Measurements from ENCODE around the gene HOXA7.

HOXA7 gene

DNA sequence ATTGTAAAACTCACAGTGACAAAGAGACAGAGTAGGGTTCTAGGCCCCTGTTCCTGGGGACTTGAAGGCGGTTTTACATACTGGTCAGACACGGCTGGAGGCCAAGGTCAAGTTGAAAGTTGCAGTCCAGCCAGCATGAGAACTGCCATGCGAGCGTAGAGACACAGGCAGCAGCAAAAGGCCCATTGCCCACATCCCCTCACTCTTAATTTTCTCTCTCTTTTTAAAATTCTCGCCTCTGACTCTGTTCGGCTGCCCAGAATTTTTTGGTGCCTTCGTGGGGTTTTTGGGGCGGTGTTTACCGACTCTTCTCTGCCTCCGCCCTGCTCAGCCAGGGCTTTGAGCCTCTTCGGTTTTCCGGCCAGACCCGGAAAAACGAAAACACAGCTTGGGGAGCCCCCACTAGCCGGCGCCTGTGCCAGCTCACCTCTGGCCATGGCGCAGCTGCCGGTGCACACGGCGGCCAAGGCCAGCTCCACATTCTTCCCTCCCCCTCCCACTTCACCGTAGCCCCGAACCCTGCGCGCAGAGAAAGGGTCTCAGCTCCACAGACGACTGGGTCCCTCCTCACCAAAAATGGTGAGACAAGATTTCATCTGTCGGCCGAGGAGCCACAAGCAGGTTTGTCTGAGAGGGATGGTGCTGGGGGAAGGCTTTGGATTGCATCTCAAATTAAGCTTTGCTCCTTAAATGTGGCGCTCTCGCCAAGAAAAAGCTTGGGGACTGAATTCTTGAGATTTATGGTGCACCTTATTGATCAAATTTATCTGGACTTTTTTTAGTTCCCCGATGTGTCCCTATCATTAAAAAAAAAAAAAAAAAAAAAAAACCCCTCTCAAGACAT is 45.8 kb upstream of the HOXA7 start:
- in situ Hi-C loops (cut with MboI; ENCODE audit: low sequenced_read_pairs, unreplicated experiment), result loop anchor here (10.0 to 25.0 kb wide), 2 partner anchors 383 to 585 kb away; no protein-coding TSS in a partner anchor

DNA sequence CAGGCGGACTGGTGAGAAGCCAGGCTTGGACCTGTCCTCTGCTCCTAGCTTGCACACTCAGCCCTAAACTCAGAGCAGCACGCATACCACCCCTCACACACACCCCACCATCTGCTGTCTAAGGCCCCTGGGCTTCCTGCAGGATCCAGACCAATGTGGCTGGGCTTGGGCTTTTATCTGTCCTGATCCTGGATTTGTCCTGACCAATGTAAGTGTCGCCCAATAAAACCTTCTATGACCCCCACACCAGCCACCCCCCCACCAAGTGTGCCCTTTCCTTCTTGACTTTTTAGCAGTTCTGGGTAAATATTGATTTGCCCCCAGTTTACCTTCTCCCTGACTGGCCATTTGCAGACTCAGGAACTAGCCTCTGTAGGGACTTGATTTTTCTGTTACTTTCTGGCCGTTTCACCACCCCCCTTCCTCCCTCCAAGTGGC is 45.1 kb upstream of the HOXA7 start:
- TF ChIP-seq, protein P1, sequence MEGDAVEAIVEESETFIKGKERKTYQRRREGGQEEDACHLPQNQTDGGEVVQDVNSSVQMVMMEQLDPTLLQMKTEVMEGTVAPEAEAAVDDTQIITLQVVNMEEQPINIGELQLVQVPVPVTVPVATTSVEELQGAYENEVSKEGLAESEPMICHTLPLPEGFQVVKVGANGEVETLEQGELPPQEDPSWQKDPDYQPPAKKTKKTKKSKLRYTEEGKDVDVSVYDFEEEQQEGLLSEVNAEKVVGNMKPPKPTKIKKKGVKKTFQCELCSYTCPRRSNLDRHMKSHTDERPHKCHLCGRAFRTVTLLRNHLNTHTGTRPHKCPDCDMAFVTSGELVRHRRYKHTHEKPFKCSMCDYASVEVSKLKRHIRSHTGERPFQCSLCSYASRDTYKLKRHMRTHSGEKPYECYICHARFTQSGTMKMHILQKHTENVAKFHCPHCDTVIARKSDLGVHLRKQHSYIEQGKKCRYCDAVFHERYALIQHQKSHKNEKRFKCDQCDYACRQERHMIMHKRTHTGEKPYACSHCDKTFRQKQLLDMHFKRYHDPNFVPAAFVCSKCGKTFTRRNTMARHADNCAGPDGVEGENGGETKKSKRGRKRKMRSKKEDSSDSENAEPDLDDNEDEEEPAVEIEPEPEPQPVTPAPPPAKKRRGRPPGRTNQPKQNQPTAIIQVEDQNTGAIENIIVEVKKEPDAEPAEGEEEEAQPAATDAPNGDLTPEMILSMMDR (IDR thresholded peaks at IDR 0.05; ENCODE audit: borderline replicate concordance, control extremely low read depth, extremely low read depth, insufficient read depth, missing control alignments), result no peak
- in situ Hi-C loops (cut with MboI; ENCODE audit: low sequenced_read_pairs, unreplicated experiment), result loop anchor here (10.0 to 25.0 kb wide), 2 partner anchors 383 to 586 kb away; no protein-coding TSS in a partner anchor
- DNase-seq (ENCODE audit: low spot score), result no peak

More for the DNA sequence above, 45.8 kb upstream of the HOXA7 start:
- DNase-seq (ENCODE audit: low spot score), result no peak
- TF ChIP-seq, protein P1 (IDR thresholded peaks at IDR 0.05; ENCODE audit: borderline replicate concordance, control extremely low read depth, extremely low read depth, insufficient read depth, missing control alignments), result no peak

DNA sequence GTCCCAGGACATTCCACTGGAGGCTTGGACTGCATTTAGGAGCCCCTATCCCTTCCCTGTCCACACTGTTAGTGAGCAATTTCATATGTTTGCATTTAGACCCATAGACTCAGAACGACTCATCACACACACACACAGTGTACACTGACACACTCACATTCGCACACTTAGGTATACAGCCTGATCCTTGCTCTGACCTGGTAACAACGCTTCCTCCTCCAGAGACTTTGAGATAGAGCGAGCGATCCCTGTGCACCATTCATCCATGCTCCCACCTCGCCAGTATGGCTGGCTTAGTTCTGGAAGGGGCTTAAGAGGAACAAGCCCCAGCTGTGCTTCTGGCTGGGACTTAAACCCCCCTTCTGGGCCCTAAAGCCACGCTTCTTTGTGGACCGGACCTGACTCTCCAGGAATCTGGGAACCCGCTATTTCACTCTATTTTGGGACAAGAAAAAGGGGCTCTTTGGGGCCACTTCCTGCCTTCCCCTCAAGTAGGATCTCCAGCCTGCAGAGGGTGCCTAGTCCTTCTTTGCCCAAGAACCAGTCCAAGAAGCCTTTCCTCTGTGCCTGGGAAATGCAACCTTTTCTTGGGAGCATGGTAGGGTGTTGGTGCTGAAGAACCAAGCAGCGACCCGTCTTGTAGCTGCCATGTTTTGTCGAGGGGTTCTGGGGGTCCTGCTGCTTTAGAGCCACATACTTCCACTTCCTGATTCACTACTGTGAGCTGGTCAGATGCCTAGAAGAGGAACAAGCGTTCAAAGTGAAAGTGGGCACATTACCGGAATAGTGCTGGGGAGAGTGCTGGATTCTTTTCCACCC is 44.5 kb upstream of the HOXA7 start:
- TF ChIP-seq, protein P1 (IDR thresholded peaks at IDR 0.05; ENCODE audit: borderline replicate concordance, control extremely low read depth, extremely low read depth, insufficient read depth, missing control alignments), result no peak
- DNase-seq (ENCODE audit: low spot score), result no peak
- in situ Hi-C loops (cut with MboI; ENCODE audit: low sequenced_read_pairs, unreplicated experiment), result loop anchor here (10.0 to 25.0 kb wide), 2 partner anchors 384 to 586 kb away; no protein-coding TSS in a partner anchor

DNA sequence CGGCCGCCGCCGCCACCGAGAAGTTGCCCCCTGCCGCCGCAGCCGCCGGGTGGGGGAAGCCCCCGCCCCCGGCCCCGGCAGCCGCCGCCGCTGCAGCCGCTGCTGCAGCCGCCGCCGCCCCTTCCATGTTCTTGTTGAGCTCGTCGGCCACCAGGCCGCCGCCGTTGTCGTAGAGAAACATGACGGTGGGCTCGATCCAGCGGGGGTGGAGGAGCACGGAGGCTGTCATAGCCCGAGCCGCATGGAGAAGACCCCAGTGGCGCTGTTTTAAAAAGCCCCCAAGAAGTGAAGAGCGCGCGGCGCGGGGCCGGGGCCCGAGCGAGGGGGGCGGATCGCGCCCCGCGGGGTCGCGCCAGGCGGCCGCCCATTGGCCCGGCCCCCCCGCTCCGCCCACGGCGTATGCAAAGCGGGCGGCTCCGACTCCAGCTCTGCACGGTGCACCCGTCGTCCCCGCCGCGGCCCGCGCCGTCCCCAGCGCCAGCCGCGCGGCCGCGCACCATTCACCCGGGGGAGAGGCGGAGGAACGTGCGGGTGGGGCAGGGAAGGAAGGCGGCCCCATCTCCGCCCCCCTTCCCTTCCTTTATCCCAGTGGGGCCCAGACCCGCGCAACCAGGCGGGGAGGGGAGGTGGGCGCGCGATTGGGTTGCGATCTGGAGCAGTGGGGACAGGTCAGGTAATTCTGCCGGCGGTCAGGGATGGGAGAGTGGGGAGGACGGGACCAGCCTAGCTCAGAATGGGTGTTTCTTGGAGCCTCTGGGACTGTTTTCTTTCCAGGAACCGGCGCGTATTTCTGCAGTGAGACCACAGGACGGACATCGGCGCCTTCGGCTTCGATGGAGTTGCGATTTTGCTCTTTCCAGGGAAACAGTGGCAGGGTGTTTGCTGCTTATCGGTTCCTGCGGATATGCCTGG is 43.6 kb upstream of the HOXA7 start, which contains the start of gene HOXA13:
TSS of gene HOXA13 (minus strand) at position 243 of the 912 bp plus-strand sequence. CDS start at position 229, 14 bp downstream.
- DNase-seq (ENCODE audit: low spot score), result no peak
- TF ChIP-seq, protein P1 (IDR thresholded peaks at IDR 0.05; ENCODE audit: borderline replicate concordance, control extremely low read depth, extremely low read depth, insufficient read depth, missing control alignments), result no peak
- in situ Hi-C loops (cut with MboI; ENCODE audit: low sequenced_read_pairs, unreplicated experiment), result loop anchor here (10.0 to 25.0 kb wide), 4 partner anchors 45 to 725 kb away; partner anchors contain the start of gene EVX1

DNA sequence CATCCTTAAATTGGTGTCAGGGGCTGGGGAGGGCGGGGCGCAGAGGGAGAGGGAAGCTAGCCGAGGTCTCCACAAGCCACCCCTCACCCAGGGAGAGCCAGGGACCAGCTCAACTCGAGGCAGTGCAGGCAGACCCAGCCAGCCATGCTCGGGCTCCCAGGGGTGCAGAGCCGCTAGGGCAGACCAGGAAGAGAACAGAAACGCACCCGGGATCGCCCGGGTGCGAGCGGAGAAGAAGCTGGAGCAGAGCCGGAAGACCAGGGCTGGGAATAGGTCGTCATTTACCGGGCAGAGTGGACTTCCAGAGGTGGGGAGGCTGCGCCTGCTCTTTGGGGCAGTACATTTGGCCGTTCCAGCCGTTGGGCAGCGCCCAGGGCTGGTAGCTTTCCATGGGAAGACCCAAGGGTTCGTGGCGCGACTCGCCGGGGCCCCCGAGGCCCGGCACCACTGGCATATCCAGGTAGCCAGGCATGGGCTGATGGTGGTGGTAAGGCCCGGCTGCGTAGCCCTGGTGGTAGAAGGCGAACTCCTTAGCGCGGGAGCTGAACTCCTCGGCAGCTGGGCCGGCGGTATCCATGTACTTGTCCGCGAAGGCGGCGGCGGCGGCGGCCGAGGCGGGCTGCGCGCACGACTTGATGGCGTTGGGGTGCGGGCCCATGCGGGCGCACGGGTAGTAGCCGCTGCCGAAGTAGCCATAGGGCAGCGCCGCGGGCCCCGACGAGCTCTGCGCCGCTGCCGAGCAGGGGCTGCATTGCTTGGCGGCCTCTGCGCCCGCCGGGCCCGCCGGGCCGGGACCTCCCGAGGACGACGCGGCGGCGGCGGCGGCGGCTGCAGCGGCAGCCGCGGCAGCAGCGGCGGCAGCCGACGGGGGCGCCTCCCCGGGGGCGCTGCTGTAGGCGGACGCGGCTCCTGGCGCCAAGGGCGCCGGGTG is 42.7 kb upstream of the HOXA7 start:
- no peak for DNase-seq (ENCODE audit: low spot score)
- in situ Hi-C loops (cut with MboI; ENCODE audit: low sequenced_read_pairs, unreplicated experiment), result loop anchor here (10.0 kb wide), 2 partner anchors 46 to 726 kb away; partner anchors contain the start of gene EVX1
- TF ChIP-seq, protein P1 (IDR thresholded peaks at IDR 0.05; ENCODE audit: borderline replicate concordance, control extremely low read depth, extremely low read depth, insufficient read depth, missing control alignments), result no peak

Data from GM13976 (cell line).